CD4-positive, alpha-beta T cell treated with Interferon alpha-2 for 1 hour (primary cell): ENCODE data around the gene TRMT6.

Experiments
- DNase-seq, 2 donors: peaks; one replicate each; pipeline ENCODE4 v3.0.0-alpha.2; 2020 to 2022

TRMT6 gene

GRCh38 chr20:5950271-5951031 lies at the start of gene TRMT6, which contains the start of gene MCM8:
Gene TRMT6, minus strand, starts transcription at chr20:5950533. Its CDS starts 128 bp downstream, at chr20:5950405.
Gene MCM8, plus strand, starts transcription at chr20:5950652. Its CDS starts 1,364 bp downstream, at chr20:5952016.
- DNase-seq, result peak; percentile 94 to 96

GRCh38 chr20:5999783-6000182 lies 49.5 kb upstream of the TRMT6 start:
- no peak for DNase-seq

- peak; percentile 41 to 74 for DNase-seq
These were observed 46.4 kb upstream of the TRMT6 start for GRCh38 chr20:5996765-5997164.

- DNase-seq, result no peak
These were observed 41.5 kb upstream of the TRMT6 start for GRCh38 chr20:5991623-5992441.

GRCh38 chr20:5990946-5991345 lies 40.6 kb upstream of the TRMT6 start:
- DNase-seq, result no peak

DNA sequence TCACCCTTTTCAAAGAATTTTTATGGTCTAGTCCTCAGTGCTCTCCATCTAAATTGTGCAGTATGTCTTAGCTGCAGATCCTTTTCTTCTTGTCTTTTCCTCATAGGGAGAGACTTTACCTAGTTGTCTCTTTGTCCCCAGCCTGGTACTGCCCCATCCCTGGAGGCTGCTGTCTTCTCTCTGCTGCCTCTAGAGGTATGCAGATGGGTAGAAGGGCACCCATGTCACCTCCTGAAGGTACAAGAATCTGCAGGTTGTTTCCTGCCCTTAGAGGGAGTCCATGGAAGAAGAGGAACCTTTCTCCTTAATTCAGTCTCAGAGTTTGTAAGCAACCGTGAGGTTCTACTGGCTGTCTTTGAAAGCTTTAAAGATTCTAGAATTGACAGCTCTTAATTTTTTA lies 39.2 kb upstream of the TRMT6 start:
- DNase-seq, result no peak

DNA sequence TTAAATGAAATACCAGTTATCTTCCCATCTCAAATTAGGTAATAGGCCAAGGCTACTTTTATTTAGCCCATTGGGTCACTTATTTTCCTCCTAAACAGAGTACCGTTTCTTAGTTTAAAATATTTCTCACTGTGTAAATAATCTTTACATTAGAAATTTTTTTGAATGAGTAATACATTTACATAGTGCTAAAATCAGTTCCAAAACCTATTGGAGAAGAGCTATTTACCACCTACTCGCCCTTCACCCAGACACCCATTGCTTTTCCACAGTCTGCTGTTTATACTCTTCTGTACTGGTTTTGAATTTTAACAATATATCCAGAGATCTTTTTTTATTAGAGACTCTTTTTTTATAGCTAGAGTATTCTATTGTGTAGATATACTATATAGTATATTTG lies 37.0 kb upstream of the TRMT6 start:
- DNase-seq, result no peak

- no peak for DNase-seq
These were observed 30.6 kb upstream of the TRMT6 start for GRCh38 chr20:5980720-5981538.

DNA sequence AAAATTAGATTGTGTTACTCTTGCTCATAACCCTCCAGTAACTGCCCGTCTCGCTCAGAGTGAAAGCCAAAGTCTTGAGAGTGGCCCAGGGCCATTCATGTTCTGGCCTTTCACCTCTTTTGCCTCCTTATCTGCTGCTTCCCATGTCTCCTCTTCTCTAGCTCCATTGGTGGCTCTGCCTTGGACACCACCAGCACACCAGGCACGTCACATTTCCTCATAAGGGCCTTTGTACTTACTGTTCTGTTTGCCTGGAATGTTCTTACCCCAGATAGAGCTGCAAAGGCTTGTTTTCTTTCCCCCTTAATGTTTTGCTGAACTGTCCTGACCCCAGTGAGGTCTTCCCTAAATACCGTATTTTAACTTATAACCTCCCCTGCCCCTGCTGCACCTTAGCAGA lies 29.5 kb upstream of the TRMT6 start:
- DNase-seq, result no peak

DNA sequence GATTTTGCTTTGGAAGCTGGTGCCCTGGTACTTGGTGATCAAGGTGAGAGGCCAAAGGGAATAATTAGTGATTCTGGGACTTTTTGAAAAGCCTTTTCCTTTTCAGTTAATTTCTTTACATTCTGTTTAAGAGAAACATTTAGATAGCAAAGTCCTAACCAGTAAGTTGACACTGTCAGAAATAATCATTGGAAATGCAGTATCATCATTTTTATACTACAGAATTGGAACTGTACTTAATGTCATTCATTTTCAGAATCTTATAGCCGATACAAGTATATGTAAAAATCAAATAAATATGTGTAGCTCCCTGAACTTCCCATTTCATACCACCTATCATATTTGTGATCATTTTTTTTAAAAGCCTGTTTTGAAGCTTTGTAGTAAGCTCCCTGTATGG lies 27.6 kb upstream of the TRMT6 start:
- no peak for DNase-seq

DNA sequence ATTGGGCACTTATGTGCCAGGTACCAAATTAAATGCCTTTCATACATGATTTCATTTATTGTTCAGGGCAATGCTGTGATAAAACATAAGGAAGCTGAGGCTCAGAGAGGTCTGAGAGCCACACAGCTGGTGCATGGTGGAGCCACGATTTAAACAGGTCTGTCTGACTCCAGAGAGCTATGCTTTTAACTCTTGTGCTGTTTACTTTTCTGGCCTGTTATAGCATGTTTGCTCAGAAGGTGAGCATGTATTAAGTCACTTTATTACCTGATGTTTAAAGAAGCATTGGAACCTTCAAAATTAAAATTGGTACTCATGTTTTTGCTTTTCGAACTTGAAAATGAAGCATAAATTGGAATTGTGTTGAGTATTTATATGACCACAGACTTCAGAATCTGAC lies 26.9 kb upstream of the TRMT6 start:
- no peak for DNase-seq

GRCh38 chr20:5975778-5976177 lies 25.4 kb upstream of the TRMT6 start:
- DNase-seq, result no peak

DNA sequence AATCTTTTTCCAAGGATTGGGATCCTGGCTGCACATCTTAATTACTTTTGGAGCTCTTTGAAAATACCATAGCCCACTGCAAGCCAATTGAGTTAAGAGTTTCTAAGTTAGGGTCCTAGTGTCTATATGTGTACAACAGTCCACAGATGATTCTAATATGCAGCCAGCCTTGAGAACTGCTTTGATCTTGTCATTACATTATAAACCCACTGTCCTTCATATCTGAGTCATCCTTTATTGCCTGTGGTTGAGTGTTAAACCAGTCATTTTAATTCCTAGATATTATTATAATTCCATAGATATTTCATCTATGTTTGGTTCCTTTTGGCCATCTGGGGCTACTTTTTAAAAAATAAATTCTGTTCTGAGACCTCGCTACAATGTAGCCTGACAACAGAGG lies 24.2 kb upstream of the TRMT6 start:
- no peak for DNase-seq

- DNase-seq, result no peak
These were observed 23.6 kb upstream of the TRMT6 start for GRCh38 chr20:5973971-5974370.

GRCh38 chr20:5973172-5973571 lies 22.8 kb upstream of the TRMT6 start:
- DNase-seq, result no peak

- DNase-seq, result no peak
These were observed 20.9 kb upstream of the TRMT6 start for GRCh38 chr20:5971203-5971602.

DNA sequence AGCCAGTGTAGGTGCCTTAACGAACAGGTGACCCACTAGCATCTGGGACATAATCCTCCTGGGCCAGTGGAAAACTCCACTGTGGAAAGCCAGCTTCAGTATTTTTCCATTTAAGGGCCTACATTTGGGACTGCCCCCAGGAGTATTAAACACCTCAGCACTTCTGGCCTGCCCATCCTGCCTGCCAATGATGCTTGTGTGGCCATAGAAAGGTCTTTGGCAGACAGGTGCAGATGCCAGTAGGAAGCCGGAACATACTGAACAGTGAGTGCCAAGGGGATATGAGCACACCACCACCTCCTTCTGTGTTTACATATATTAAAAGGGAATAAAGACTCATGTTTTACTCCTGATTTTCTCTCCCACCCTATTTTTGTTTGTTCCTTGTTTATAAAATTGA lies 20.0 kb upstream of the TRMT6 start:
- no peak for DNase-seq

DNA sequence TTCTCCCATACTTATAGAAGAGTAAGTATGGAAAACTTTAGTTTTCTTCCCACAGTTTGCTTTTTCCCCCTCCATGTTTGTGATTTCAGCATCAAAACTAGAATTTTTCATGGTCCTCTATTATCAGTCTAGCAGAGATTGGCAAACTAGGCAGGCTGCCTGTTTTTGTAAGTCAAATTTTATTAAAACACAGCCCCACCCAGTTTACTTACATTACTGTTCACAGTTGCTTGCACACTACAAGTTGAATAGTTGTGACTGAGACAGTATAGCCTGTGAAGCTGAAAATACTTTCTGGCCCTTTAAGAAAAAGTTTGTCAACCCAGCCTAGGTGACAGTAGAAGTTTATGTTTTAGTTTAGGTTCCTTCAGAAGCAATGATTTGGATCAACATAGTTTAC lies 19.6 kb upstream of the TRMT6 start:
- no peak for DNase-seq

GRCh38 chr20:5969348-5969935 lies 19.1 kb upstream of the TRMT6 start:
- no peak for DNase-seq

GRCh38 chr20:5968462-5968861 lies 18.1 kb upstream of the TRMT6 start:
- no peak for DNase-seq

DNA sequence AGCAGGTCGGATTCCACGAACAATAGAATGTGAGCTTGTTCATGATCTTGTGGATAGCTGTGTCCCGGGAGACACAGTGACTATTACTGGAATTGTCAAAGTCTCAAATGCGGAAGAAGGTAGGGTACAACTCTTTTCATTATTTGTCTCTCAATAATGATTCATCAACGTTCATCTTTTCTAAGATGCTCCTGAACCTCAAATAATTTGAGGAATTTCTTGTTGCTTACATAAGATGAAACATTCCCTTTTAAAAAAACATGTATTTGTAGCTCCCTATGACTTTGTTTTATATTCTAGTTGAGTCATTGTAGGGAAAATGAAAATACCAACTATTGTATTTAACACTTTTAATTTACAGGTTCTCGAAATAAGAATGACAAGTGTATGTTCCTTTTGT lies 17.1 kb upstream of the TRMT6 start:
- no peak for DNase-seq

GRCh38 chr20:5949943-5950270 lies 426 bp downstream of the TRMT6 start:
- no peak for DNase-seq

GRCh38 chr20:5947276-5947675 lies 3.1 kb downstream of the TRMT6 start:
- peak; percentile 26 to 66 for DNase-seq
